LNCAP (cell line): ENCODE data around the gene CIT.

Source experiments
- CTCF ChIP-seq: fragments of 450-650 bp; IDR thresholded peaks from 2 replicates; pipeline ENCODE4 v1.5.1; 2017; ENCODE audit warnings: mild to moderate bottlenecking

Gene CIT

GRCh38 chr12:119780786-119781434 is 96.2 kb downstream of the CIT start:
- TF ChIP-seq CTCF: peak; percentile 92

- no peak for TF ChIP-seq CTCF
Observed at GRCh38 chr12:119775246-119775895, 101.7 kb downstream of the CIT start.

- no peak for TF ChIP-seq CTCF
Observed at GRCh38 chr12:119772431-119772830, 104.7 kb downstream of the CIT start.

- TF ChIP-seq CTCF: no peak
Observed at GRCh38 chr12:119770146-119770545, 107.0 kb downstream of the CIT start.

- no peak for TF ChIP-seq CTCF
Observed at GRCh38 chr12:119762619-119763018, 114.5 kb downstream of the CIT start.

- TF ChIP-seq CTCF: no peak
Observed at GRCh38 chr12:119758722-119759121, 118.4 kb downstream of the CIT start.

- no peak for TF ChIP-seq CTCF
Observed at GRCh38 chr12:119758234-119758633, 118.9 kb downstream of the CIT start.

- no peak for TF ChIP-seq CTCF
Observed at GRCh38 chr12:119751961-119752360, 125.2 kb downstream of the CIT start.
